GM19397 (cell line): Measurements from ENCODE around the gene ADGRV1.

Experiments
- ATAC-seq: cut with Tn5 transposase; IDR thresholded peaks from one replicate; pipeline ENCODE4 v1.9.1; 2021; ENCODE audit warnings: mild to moderate bottlenecking, moderate library complexity; ENCODE audit not compliant: unreplicated experiment

The ADGRV1 gene

DNA sequence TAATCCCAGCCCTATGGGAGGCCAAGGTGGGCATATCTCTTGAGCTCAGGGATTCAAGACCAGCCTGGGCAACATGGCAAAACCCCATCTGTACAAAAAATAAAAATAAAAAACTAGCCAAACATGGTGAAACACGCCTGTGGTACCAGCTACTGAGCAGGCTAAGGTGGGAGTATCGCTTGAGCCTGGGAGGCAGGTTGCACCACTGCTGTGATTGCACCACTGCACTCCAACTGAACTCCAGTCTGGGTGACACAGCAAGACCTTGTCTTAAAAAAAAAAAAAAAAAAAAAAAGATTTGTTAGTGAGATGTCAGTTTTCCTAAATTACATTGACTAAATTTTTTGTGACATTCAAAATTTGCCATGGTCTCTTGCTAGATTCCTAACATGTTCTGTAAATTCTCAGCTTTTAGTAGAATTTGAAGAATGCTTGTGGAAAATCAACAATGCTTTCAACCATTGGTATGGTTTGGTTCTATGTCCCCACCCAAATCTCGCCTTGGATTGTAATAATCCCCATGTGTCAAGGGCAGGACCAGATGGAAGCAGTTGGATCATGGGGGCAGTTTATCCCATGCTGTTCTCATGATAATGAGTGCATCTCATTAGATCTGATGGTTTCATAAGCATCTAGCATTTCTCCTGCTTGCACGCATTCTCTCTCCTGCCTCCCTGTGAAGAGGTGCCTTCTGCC, 588.5 kb downstream of the ADGRV1 start:
- ATAC-seq, result no peak

DNA sequence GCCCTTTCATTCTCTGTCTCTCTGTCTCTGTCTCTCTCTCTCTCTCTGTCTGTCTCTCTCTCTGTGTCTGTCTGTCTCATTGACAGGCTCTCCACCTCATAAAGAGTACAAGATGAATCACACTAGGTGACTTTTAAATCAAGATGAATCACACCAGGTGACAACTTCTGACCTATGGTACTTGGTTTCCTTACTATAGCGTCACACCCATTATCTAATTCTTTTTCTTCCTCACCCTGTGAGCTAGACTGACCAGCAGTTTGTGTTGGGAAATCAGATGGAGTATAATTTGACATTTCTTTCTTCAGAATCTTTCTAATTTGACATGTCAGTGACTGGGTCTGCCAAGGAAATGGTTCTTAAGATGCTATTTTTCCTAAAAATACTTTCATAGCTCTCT, 591.6 kb downstream of the ADGRV1 start:
- no peak for ATAC-seq

DNA sequence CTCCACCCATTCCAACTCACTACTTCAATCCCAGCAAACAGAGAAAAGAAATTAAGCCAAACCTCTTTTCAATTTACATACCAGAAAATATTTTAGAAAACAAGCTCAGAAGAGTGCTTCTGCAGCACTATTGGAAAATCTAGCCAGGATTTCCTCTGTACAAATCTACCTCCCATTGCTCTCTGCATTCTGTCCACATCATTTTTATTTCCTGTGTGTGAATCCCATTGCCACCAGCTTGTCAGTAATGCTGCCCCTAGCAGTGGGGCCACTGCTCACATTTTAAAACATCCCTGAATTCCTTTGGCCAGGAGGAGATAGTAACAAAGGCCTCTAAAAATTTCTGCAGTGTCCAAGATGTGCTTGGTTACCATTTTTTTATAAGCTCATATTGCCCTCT, 592.0 kb downstream of the ADGRV1 start:
- no peak for ATAC-seq

DNA sequence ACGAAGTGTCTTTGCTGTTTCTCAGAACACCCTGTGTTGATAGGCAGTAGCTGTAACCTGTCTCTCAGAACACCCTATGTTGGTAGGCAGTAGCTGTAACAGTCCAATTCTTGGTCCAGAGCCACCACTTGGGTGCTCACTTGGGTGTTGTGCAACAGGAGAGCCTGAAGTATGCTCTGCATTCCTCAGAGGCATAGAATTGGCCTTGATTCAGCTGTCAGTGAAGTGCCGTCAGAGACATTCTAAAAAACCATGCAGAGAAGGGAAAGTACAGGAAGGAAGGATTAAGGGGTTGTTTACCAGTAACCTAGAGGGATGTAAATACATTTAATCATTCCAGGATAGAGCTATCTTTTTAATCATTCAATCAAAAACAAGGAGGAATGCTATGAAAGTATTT, 593.4 kb downstream of the ADGRV1 start:
- no peak for ATAC-seq

DNA sequence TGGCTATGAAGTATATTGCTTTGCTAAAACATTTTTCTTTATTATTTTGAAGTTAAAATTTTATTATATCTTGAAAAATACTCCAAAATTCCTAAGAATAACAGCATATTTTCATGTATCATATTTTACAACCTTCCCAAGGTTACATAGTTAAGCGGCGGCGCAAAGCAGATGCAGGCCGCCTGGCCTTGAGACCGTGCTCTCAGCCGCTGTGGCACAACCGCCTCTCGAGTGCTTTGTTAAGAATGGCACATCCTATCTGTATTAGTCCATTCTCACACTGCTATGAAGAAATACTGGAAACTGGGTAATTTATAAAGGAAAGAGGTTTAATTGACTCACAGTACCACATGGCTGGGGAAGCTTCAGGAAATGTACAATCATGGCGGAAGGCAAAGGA, 595.7 kb downstream of the ADGRV1 start:
- ATAC-seq, result no peak

DNA sequence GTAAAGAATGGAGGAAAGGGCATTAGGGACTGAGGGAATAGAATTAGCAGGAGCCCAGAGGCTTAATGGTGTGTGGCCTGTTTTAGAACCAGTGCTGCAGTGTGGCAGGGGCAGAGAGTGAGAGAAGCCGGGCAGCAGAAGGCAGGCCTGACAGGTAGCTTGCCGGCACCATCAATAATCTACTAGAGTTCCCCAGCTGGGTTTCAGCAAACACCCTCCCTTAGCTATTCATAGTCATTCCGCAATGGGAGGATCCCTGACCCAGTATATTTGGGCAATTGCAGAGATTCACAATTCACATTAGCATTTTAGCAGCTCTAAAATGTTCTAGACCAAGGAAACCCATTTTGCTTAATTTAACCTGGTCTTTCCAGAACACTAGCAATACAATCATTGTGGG, 596.7 kb downstream of the ADGRV1 start:
- no peak for ATAC-seq

DNA sequence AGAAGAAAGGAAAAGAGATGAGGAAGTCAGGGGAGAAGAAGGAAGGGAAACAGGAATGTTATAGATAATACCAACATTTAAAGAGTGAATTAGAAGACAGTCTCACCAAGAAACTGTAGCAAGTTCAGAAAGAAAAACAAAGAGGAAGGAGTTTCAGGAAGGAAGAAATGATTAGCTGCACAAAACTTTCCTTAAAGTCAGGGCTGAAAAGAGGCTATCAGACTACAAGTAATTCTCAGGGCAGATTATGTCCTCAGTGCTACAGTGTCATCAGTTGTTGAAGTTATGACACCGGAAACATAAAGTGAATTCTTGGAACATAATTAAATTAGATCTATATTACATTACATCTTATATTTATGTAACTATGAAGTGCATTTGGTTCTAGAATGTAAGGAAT, 597.6 kb downstream of the ADGRV1 start:
- ATAC-seq, result no peak

DNA sequence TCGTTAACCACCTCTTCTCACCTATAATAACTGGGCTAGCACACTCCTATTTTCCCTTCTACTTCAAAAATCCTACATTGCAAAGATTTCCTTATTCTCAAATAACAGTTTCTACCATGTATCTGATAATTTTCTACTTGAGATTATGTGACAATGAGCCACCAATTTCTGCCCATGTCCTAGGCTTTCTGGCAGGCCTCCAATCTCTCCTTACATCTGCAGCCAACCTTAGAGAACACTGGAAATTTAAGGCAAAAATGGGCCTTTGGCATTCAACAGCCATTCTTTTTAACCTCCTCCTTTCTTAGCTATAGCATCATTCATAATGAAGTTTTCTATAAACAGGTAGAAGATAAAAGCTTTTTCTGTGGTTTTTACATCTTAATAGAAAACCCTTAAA, 599.4 kb downstream of the ADGRV1 start:
- no peak for ATAC-seq

DNA sequence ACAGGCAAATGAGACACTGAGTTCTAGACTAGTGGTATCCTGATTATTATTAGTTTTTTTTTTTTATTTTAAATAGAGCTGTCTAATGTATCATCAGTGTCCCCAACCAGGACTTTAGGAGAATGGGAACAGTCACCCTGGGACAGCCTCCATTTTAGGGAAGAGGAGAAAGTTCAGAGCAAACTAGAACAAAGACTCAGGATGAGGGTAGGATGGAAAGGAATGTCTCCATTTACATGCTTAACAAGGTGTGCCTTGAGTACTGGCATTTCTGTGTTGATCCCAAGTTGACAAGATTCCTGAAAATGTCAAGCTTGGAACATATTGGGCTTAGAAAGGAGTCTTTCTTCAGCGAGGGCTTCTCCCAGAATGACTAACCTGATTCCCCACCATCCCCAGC, 601.0 kb downstream of the ADGRV1 start:
- ATAC-seq, result no peak

DNA sequence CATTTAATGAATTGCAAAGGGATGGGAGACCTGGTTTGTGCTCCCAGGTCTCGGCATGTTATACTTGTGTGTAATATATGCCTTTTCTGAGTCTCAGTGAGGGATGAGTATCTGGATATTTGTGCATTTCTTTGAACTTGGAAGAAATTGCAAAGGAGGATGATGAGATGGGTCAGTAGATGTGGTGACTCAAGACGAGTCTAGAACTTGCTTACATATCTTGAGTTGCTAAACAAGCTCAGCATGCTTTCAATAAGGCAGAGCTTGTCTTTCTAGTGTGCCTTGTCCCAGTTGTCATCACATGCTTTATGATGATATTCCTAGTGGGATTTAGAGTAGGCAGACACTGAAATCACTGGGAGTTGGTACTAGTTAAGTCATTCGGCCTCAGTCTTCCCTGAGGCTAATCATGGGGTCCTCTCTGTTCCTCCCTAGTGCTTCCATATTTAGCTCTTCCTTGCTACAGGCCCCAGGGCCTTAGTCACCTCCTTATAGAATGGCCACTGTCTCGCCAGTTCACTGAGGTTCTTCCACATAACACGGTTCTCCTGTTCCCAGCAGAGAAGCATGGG, 602.2 kb downstream of the ADGRV1 start:
- ATAC-seq, result no peak

DNA sequence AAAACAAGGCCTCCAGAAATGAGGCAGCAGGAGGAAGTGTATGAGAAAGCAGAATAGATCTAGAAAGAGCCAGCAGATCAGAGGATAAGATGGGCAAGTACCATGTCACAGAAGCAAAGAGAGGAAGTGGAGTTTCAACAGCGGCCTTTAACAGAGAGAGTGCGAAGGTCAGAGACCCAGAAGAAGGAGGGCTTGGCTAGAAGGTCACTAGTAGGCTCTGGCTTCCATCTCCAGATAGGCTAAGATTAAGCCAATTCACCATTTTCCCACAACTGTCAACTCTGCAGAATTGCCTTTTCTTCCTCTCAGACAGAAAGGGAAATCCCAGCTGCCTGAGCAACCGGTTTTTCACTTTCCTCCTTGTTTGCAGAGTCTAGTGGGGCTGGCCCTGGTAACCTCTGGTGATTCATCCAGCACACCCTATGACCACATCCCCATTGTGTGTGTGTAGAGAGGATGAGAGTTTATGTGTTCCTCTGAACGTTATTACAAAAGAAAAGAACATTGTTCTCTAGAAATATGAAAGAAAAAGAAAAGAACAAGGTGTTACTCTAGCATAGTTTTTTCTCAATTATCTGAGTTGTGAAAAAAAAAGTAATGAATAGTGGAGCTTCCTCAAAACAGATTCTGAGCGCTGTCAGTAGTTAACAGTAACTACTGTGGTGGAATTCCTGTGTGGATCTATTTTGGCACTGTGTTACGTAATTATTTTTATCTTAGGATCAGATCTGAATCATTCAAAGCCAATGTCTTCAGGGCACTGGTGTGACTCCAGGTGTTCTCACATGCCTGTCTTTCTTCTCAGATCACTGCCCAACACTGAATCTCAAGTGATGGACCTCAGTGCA, 604.2 kb downstream of the ADGRV1 start:
- ATAC-seq, result peak; percentile 99

DNA sequence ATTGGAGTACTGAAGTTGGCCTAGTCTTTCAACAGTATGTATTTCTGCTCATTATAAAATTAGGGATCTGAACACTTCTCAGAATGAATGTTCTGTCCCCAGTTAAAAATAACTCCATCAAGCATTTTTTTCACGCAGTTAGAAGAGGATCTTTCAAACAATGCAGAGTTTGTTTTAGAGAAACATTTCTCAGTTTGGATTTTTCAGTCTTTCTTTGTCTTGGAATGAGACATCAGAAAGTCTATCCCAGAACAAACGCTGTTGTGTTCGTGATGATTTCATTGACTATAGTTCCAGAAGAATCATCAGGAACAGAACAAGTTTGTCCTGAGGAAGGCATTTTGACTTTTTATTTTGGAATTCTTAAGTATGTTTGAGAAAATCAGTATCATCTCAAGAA, 605.8 kb downstream of the ADGRV1 start:
- no peak for ATAC-seq

DNA sequence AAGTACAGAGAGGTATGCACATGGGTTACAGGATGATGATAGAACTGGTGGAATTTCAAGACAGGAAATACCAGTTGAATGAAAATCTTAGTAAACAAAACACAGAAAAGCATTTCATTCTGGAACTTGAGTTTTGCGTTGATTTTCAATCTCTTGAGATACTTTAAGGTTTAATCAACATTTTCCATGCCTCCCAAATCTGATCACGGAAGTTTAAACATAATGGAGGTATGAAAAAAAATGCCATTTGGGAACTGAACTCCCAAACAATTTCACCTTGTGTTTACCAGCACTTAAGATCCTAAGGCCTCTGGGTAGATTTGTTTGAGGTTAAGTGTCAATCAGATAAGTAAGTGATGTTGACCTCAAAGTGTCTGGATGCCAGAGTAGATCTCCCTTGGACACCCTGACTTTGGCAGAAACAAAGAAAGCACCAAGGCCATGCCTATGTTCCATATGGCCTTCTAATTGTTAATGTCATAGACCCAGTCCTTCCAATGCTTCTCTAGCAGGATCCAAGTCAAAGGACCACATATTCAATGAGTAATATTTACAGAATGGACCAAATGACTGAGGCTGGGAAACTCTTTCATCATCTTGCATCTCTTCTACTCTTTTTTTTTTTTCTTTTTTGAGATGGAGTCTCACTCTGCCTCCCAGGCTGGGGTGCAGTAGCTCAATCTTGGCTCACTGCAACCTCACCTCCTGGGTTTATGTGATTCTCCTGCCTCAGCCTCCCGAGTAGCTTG, 607.6 kb downstream of the ADGRV1 start:
- no peak for ATAC-seq

DNA sequence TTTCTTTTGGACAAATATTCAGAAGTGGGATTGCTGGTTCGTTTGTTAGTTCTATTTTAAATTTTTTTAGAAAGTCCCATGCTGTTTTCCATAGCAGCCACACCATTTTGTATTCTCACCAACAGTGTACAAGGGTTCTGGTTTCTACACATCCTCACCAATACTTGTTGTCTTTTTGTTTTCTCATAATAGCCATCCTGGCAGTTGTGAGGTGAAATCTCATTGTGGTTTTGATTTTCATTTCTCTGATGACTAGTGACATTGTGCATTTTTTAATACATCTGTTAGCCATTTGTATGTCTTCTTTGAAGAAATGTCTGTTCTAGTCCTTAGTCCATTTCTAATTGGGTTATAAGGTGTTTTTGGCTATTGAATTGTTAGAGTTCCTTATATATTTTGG, 610.3 kb downstream of the ADGRV1 start:
- ATAC-seq, result no peak

DNA sequence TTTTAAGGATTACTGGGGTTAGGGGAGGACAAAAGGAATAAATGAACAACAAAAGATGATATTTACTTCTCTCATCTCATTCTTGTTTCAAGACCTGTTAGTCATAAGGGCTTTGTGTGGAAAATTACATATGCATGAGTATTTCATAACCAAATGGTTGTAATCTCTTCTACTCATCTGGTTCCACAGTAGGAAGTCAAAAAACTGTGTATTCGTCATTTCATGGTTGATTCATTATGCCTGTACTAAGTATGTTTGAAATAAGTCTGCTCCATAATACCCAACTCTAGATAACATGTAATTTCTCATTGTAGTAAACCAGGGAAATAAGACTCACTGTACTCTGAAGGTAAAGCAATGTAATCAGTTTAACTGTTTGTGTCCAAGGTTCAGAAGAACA, 611.7 kb downstream of the ADGRV1 start:
- ATAC-seq, result no peak

DNA sequence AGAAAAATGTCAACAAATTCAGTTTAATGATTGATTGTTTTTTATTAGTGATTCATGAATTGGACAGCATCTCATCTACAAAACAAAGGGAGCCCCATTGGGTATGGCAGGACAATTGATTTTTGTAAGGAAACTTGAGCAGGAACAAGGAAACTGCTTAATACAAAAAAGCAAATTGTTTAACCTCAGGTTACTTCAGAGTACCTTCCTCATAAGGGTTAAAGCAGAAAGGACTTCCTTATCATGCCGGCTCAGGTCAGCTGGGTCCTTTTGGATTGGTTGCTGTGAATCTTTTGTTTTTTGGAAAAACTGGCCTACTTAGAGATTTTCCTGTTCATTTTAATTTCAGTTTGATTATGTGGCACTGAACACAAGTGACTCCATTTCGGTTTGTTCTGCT, 612.7 kb downstream of the ADGRV1 start:
- no peak for ATAC-seq

DNA sequence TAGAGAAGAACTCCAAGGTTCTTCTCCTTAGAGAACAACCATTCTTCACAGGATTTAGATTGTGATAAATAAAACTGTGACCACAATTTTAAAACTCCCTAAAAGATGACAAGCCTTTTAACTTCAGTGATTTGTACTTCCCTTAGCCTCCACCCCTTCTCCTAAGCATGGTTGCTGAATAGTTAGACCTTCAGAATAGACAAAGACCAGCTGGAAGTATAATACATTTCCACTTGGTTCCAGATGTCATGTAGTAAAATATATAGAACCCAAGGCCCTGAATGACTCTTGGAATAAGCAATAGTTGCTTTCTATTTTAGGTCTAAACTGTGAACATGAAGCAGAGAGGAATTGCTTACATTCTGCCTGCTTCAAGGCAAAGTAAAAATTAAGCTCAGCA, 615.8 kb downstream of the ADGRV1 start:
- ATAC-seq, result no peak

DNA sequence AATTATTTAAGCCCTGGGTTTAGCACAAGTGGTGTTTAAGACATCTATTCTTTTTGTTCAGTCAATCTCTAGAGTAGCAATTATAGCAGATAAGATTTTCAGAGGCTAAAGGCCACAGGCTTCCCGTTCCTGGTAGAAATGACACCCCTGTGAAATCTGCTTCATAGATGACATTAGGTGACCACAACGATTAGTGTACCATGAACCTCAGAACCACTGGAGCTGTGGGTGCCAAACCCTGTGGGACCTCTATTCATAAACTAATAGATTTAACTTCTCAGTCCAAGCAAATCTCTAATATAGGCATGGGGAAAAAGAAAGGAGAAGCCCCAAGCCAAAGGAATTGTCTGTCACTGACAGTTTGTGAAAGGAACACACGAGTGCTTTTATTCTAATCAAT, 617.1 kb downstream of the ADGRV1 start:
- no peak for ATAC-seq

DNA sequence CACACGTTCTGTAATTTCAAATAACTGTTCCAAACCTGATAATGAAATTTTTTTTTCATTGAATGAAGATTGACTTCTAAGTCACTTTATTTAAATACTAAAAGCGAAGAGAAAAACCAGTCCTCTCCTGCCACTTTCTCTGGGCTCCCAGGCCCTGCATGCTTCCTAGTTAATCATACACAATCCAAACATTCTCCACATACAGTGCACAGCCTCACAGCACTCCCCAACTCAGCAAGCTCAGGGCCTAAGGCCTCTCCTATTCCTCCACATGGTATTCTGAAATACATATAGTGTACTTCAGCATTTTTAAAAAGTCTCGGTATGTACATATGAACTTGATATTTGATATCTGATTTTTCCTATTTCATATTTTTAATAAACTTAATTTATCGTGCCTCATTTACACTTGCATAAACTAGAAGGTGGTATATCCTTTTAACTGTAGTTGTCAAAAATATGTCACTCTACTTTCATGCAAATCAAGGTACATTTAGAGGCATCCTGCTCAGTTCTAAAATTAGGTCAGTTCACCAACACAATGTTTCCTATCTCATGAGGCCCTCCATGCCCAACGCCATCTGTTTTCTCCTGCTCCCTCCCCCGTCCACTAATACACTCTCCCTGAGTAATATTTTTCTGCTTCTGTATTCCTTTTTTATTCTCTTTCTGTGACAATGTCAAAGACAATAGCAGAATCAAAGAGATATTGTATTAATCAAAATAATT, 617.9 kb downstream of the ADGRV1 start:
- no peak for ATAC-seq

DNA sequence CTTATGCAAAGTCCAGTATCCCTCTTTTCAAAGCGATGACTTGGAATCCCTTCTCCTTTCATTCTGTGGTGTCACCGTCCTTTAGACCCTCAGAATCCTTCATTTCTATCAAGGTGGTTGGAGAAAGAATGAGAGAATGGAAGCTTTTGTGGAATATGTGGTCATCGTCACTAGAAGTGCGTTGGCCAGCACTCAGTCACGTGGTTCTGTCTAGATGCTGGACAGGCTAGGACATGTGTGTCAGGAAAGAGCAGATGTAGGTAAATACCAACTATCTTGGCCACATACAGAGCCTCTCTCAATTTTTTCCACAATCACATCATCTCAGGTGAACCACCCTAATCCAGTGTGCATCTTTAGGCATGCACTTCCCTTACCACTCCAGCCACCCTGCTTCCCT, 618.5 kb downstream of the ADGRV1 start:
- no peak for ATAC-seq

DNA sequence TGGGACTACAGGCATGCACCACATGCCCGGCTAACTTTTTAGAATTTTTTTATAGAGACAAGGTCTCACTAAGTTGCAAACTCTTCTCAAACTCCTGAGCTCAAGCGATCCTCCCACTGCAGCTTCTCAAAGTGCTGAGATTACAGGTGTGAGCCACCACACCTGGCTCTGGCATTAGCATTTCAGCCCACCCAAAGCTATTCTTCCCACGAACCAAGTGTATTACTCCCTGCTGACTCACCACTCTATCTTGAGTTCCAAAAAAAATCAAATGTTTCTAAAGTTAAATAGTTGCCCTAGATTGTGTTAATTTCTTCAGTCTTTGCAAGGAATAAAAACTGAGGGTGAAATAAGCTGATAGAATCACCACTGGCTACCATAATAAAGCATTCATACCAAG, 619.0 kb downstream of the ADGRV1 start:
- ATAC-seq, result no peak
